Fibroblast of villous mesenchyme (primary cell): Measurements from ENCODE around the gene FGF12. TPM values are rescaled to one million over a fixed set of nuclear protein-coding genes. Genes with fewer than 3 reads are reported as not detected.

Source experiments
- DNase-seq: peaks from one replicate; pipeline ENCODE4 v3.0.0-alpha.2; 2010; ENCODE audit warnings: low read depth
- H3K4me3 ChIP-seq: 2 replicates; pipeline ENCODE4 v1.5.1; 2011; ENCODE audit warnings: low read depth, mild to moderate bottlenecking, low read length
- CTCF ChIP-seq: IDR thresholded peaks from 2 replicates; pipeline ENCODE4 v1.5.1; 2012; ENCODE audit warnings: low read depth, mild to moderate bottlenecking, low read length; ENCODE audit not compliant: insufficient read depth
- total RNA-seq: library from RNA; depleted of rRNA; stranded (reverse); fragments of >200 nt; gene quantifications from 2 replicates; pipeline ENCODE4 v1.2.3, GENCODE V29; 2012

The FGF12 gene
- total RNA-seq, 1 donor = under 0.01 TPM

GRCh38 chr3:192371870-192372400 is 355.4 kb downstream of the FGF12 start:
- DNase-seq = no peak
- TF ChIP-seq CTCF = no peak
- no peak overlapping the region for H3K4me3 ChIP-seq

GRCh38 chr3:192367616-192368015 is 359.7 kb downstream of the FGF12 start:
- no peak for TF ChIP-seq CTCF
- no peak overlapping the region for H3K4me3 ChIP-seq
- DNase-seq = no peak

DNA sequence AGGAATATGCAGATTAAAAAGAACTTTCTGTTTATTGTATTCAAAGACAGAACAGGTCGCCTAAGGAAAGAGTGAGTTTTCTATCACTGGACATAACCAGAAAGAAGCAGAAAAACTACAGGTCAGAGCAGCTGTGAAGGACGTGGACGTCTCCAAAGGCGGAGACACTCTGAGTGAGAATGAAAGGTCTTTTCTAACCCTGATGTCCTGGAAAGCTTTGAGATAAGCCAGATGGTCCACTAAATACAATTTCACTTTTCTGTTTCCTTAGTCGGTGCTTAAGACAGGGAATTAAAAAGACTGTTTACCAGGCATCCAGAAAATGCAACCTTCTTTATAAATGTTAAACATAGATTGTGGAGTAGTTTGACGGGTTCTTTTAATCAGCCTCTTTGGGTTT is 360.4 kb downstream of the FGF12 start:
- no peak for TF ChIP-seq CTCF
- DNase-seq = no peak
- no peak overlapping the region for H3K4me3 ChIP-seq

- H3K4me3 ChIP-seq = no peak overlapping the region
- DNase-seq = no peak
- TF ChIP-seq CTCF = no peak
Observed at GRCh38 chr3:192365571-192365970, 361.8 kb downstream of the FGF12 start.

GRCh38 chr3:192364316-192364715 is 363.0 kb downstream of the FGF12 start:
- no peak overlapping the region for H3K4me3 ChIP-seq
- no peak for DNase-seq
- TF ChIP-seq CTCF = no peak

DNA sequence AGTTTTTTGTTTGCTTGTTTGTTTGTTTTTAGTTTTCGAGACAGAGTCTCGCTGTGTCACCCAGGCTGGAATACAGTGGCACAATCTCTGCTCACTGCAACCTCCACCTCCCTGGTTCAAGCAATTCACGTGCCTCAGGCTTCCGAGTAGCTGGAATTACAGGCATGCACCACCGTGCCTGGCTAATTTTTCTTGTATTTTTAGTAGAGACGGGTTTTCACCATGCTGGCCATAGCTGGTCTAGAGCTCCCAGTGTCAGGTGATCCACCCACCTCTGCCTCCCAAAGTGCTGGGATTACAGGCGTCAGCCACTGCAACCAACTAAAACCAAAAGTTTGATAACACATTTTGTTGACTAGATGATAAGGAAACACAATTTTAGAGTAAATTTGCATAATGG is 372.7 kb downstream of the FGF12 start:
- H3K4me3 ChIP-seq = no peak overlapping the region
- TF ChIP-seq CTCF = no peak
- no peak for DNase-seq

DNA sequence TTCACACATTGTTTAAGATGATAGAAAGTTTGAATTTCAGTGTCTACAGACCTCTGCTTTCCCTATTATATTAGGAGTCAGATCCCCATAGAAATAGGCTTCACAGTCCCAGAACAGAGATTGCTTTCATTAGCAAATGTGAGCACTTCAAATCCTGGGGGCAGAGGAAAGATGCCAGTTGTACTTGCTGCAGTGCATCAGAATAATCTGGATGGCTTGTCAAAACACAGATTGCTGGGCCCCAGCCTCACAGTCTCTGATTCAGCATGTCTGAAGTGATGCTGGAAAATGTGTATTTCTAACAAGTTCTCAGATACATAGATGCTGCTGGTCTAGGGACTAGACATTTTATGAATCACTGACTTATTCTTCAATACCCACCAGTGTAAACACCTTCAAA is 375.2 kb downstream of the FGF12 start:
- TF ChIP-seq CTCF = no peak
- DNase-seq = no peak
- no peak overlapping the region for H3K4me3 ChIP-seq
